Activated CD8-positive, alpha-beta memory T cell treated with anti-CD3 and anti-CD28 coated beads for 1 hour (primary cell): ENCODE results near the gene ROCK2.

Experiments used
- DNase-seq, 2 donors: peaks; one replicate each; pipeline ENCODE4 v3.0.0-alpha.2; 2020; ENCODE audit warnings: low read depth in 1 of 2; ENCODE audit errors: extremely low read depth in 1 of 2

Gene ROCK2

GRCh38 chr2:11344342-11344955, at the start of gene ROCK2:
Gene ROCK2, minus strand, starts transcription at chr2:11344636. Its CDS starts 500 bp downstream, at chr2:11344136.
- peak in 1 of 2 donors; percentile 55 for DNase-seq

GRCh38 chr2:11393711-11394236, 49.3 kb upstream of the ROCK2 start:
- no peak for DNase-seq

DNA sequence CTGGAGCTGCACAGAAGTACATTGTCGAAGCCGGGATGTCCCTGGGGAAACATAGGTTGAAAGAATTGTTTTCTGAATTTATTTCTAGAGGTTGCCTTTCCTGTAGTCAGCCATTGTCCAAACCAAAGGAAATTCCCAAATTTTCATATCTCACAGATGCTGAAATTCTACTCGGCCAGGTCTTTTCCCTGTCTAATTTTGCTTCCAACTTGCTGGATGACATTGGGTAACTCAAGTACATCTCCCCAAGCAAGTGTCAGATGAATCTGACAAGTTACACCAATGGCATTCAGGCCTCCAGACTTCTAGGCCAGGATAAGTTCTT, 47.5 kb upstream of the ROCK2 start:
- no peak for DNase-seq

DNA sequence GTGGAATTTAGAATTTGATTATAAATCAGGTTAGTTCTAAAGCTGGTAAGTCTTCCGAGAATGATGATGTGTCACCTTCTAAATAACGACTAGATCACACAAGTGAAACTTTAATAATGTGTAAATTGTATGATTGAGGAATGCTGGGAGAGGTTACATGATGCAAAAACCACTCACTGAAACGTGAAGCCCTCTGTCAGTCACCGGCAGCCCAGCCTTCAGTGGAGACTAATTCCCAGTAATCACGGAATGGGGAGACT, 45.9 kb upstream of the ROCK2 start:
- no peak for DNase-seq

- no peak for DNase-seq
Measured at GRCh38 chr2:11389551-11390398, 45.3 kb upstream of the ROCK2 start.

DNA sequence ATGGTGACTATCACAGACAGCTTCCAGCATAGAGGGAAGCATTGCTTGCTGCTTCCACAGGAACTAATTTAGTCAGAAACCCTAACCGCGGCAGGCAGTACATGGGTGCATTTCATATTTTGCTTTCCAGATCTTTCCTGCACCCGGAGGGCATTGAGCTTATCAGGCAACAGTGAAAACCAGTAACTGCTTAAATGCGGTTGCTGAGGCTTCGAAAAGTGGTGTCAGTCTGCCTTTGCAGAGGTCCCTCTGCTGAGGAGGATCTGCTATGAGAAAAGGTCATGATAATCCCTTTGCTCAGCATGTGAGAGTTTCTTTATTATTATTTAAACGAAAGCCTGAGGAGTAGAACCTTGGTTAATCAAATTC, 44.6 kb upstream of the ROCK2 start:
- no peak for DNase-seq

DNA sequence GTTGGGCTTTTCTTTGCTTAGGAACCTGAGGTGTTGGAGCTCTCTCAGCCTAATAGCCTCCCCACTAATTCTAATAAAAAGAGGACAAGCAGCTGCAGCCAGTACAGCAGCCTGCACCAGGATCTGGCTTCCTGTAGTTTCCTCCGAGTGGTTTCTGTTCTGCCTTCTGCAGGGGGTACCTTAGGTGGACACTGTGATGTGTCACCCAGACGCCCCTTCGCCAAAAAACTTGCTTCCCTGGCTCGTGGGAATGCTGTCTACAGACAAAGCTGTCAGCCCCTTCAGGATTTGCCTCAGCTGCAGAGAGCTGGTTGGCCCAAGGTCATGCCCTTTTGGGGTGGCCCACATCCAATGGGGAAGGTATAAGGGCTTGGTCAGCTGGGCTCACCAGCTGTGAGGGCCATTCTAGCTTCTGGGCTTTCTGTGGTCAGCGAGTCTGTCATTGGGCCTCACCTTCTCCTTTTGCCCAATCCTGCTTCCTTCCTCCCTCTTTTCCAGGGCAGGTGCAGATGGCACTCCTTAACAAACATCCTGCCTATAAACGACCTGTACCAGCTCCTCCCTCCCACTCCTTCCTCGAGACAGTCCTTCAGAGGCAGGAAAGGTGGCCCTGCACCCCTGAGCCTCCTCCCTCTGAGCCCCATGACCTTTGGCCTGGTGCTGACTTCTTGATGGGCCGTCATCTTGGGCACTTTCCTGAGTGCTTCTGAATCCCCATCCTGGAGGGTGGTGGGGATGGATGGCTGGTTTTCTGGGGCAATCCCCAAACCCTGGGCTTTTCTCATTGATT, 44.0 kb upstream of the ROCK2 start:
- DNase-seq = no peak

GRCh38 chr2:11387843-11388242, 43.4 kb upstream of the ROCK2 start:
- no peak for DNase-seq

DNA sequence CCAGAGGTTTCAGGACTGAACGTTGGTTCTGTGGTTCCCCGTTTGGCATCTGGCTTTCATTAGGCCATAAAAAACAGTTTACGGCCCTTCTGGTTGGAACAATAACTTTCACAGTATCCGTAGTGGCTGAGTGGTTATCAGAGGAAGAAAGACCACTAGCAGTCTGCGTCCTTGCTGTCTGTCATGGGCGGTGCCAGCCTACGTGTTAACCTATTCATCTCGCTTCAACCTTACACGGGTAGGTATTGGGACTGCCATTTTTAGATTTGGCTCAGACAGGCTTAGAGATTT, 42.6 kb upstream of the ROCK2 start:
- DNase-seq = no peak

DNA sequence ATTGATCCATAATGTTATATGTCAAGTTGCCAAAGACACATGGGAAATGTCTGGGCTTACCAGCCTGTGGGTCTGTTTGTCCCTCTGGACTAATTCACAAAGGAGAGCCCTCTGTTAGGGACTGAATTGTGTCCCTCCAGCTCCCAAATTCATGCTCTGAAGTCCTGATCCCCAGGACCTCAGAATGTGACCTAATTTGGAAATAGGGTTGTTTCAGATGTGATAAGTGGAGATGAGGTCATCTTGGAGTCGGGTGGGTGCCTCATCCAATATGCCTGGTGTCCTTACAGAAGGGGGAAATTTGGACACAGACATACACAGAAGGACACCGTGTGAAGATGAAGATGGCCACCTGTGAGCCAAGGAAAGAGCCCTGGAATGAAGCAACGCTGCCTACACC, 41.4 kb upstream of the ROCK2 start:
- no peak for DNase-seq

DNA sequence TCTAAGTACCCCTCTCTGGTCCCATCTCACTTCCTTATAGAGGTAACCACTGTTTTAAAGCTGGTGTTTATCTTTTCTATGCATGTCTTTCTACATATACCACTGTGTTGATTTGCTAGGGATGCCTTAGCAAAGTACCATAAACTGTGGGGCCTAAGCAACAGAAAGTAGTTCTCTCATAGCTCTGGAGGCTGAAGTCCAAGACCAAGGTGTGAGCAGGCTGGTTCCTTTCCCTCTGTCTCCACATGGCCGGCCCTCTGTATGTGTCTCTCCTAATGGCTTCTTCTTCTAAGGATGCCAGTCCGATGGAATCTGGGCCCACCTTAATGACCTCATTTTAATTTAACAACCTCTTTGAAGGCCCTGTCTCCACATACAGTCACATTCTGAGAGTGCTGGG, 40.8 kb upstream of the ROCK2 start:
- DNase-seq = no peak

GRCh38 chr2:11379558-11379957, 35.1 kb upstream of the ROCK2 start:
- DNase-seq = no peak

GRCh38 chr2:11377928-11378545, 33.6 kb upstream of the ROCK2 start:
- no peak for DNase-seq

DNA sequence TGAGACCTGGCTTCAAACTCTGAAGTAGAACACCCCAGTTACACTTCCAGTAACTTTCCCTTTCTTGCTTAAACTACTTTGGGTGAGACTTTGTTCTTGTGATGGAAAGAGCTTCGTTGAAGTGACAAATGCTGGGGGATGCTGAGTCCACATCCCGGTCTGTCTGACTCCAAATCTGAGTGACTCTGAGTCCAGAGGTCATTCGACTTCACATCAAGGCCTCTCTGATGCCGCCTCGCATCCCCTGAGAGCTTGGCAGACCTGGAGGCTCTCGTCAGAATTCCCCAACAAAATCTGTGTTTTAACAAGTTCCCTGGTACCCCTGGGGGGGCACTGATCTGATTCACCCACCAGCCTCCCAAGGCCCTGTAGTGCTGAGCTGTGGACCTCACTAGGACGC, 31.6 kb upstream of the ROCK2 start:
- no peak for DNase-seq

GRCh38 chr2:11375689-11376027, 31.2 kb upstream of the ROCK2 start:
- no peak for DNase-seq

DNA sequence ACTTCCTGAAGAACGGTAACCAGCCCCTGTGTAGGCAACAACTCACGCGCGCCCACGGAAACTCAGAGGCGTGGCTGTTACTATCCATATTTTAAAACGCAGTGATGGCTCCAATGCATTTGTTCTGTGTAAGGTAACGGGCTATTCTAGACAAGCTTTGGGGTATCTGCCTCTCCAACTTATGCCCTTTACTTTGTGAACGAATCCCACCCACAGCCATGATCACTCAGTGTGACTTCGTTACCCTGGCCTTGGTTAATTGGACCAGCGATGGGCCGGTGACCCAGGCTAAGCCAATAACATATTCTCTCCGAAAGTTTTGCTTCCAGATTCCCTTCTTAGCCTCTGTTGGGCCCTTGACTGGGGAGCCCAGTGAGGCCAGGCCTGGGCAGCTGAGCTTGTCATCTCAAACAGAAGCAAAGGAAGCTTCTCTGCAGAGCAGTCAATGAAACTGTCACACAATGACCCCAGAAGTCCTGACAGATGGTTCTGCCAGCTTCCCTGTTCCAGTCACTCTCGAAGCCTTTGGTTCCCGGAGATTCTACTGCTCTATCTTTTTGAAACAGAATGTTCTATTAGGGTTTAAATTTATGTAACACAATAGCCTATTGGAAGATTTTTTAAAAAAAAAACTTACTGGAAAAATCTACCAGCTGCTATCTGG, 30.7 kb upstream of the ROCK2 start:
- no peak for DNase-seq

- no peak for DNase-seq
Measured at GRCh38 chr2:11373096-11373495, 28.7 kb upstream of the ROCK2 start.

DNA sequence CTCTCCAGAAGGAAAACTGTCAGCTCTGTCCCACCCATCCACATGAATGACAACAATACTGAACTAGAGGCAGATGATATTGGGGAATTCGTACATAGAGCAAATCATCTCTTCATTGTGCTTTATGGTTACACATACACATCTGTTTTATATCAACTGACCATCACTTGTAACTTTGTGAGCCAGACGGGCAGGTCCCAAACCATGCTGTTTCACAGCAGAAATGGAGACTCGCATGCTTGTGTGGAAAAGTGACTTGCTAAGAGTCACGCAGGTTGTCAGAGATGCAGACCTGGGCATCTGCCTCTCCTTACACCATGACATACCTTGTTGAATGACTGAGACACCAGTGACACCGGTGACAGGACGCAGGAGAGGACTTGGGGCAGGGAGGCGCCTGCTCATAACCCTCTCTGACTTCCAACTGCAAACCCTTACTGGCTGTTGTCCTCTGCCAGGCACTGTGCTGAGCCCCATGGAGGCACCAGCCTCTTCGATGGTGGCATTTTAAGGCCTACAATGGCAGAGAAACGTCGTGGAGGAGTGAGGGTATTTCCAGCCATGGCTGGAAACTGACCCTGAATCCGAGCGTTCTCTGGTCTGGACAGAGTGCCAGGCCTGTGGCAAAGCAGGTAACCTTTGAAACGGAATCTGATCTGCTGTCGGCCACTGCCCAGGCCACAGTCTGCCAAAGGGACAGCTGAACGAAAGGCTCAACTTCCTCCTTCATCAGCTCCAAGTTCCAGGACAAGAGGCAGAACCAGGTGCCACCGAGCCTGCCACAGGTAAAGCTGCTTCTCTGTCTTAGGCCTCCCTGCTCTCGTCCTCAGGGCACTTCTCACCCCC, 26.9 kb upstream of the ROCK2 start:
- no peak for DNase-seq

- no peak for DNase-seq
Measured at GRCh38 chr2:11370377-11371091, 26.1 kb upstream of the ROCK2 start.

DNA sequence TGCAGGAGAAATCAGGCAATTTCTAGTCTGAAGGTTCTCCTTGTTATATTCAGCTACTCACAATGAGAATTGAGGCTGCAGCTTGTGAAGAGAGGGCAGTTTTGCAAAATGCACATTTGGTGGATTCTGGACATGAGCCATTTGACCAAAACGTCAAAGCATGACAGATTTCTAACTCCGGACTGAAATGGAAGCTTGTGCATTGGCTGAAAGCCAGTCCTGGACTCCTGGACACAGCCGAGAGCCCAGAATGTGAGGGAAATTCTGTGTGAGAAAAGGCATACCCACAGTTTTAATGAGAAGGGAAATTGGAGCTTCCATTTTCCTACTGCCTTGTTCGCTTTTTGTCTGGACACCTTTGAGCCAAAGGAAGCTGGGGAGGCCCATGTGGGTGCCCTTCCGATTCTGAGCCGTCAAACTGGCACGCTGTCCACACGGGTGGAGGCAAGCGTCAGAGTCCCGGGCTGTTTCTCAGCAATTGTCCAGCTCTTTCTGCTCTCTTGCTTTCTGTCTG, 23.7 kb upstream of the ROCK2 start:
- no peak for DNase-seq
